SK-N-MC (cell line): Measurements from ENCODE around the gene LOXL3.

Source experiments
- EZH2 ChIP-seq: fragments of 200-600 bp; sonication (generic); IDR thresholded peaks from one replicate; pipeline ENCODE4 v1.6.1; 2017; ENCODE audit warnings: antibody characterized with exemption
- POLR2AphosphoS5 ChIP-seq: IDR thresholded peaks from 2 replicates; pipeline ENCODE4 v1.6.1; 2012; ENCODE audit warnings: mild to moderate bottlenecking, low read depth, low read length, borderline replicate concordance

GRCh38 chr2:74585406-74586185 is 31.9 kb upstream of the LOXL3 start:
- no peak for TF ChIP-seq POLR2AphosphoS5
- TF ChIP-seq EZH2: no peak
